GM12878 (cell line): ENCODE measurements around the gene AK4. TPM values are rescaled to one million over a fixed set of nuclear protein-coding genes. Genes with fewer than 3 reads are reported as not detected.

Experiments used
- CHD2 ChIP-seq: IDR thresholded peaks from 2 replicates; pipeline ENCODE4 v1.6.1; 2011; ENCODE audit warnings: low read depth, low read length, improper control_type of control experiment, borderline replicate concordance
- CHD4 ChIP-seq: fragments of 200-600 bp; sonication (generic); IDR thresholded peaks from 2 replicates; pipeline ENCODE4 v1.6.1; 2016; ENCODE audit warnings: mild to moderate bottlenecking
- CREM ChIP-seq: IDR thresholded peaks from 2 replicates; pipeline ENCODE4 v1.6.1; 2014; ENCODE audit warnings: antibody characterized with exemption, low read depth
- EGR1 ChIP-seq, 2 experiments: IDR thresholded peaks; 1 replicate in 1 of 2; 2 replicates in 1 of 2; pipeline ENCODE4 v1.6.1; 2011 to 2012; ENCODE audit warnings: low read depth in 2 of 2, low read length in 2 of 2, borderline replicate concordance in 1 of 2, mild to moderate bottlenecking in 1 of 2, moderate library complexity in 1 of 2
- IKZF1 ChIP-seq: fragments of 450-650 bp; conservative IDR thresholded peaks from 2 replicates; pipeline ENCODE4 v1.6.1; 2017; ENCODE audit warnings: antibody characterized with exemption, mild to moderate bottlenecking
- KLF5 ChIP-seq: fragments of 450-650 bp; IDR thresholded peaks from 2 replicates; pipeline ENCODE4 v1.6.1; 2014; ENCODE audit warnings: mild to moderate bottlenecking; ENCODE audit not compliant: partially characterized antibody
- MLLT1 ChIP-seq: fragments of 450-650 bp; IDR thresholded peaks from 2 replicates; pipeline ENCODE4 v1.6.1; 2016; ENCODE audit warnings: mild to moderate bottlenecking
- MTA3 ChIP-seq: IDR thresholded peaks from 2 replicates; pipeline ENCODE4 v1.6.1; 2012; ENCODE audit warnings: low read length, inconsistent platforms, borderline replicate concordance
- NR2C2 ChIP-seq: IDR thresholded peaks from 2 replicates; pipeline ENCODE4 v1.6.1; 2011; ENCODE audit warnings: borderline replicate concordance, low read depth; ENCODE audit not compliant: control insufficient read depth, insufficient read length
- POLR2A ChIP-seq: IDR thresholded peaks from 2 replicates; pipeline ENCODE4 v1.6.1; 2011; ENCODE audit warnings: low read depth, mild to moderate bottlenecking, low read length
- PRDM15 ChIP-seq: fragments of 450-650 bp; formaldehyde crosslinking; IDR thresholded peaks from 2 replicates; pipeline ENCODE4 v1.4.0; 2020; ENCODE audit warnings: mild to moderate bottlenecking, moderate library complexity
- RB1 ChIP-seq: fragments of 450-650 bp; formaldehyde crosslinking; IDR thresholded peaks from 2 replicates; pipeline ENCODE4 v1.6.1; 2017; ENCODE audit warnings: mild to moderate bottlenecking, borderline replicate concordance
- RFX5 ChIP-seq: IDR thresholded peaks from 2 replicates; pipeline ENCODE4 v1.6.1; 2011; ENCODE audit warnings: low read depth, low read length, improper control_type of control experiment
- SMAD5 ChIP-seq: IDR thresholded peaks from 2 replicates; pipeline ENCODE4 v1.6.1; 2016; ENCODE audit warnings: antibody characterized with exemption, low read depth
- SMC3 ChIP-seq: IDR thresholded peaks from 2 replicates; pipeline ENCODE4 v1.6.1; 2011; ENCODE audit warnings: low read length, improper control_type of control experiment, borderline replicate concordance
- SRF ChIP-seq, 2 experiments: IDR thresholded peaks; 2 replicates each; pipeline ENCODE4 v1.6.1; 2011; ENCODE audit warnings: low read depth in 2 of 2, low read length in 2 of 2, mild to moderate bottlenecking in 1 of 2, moderate library complexity in 1 of 2
- USF1 ChIP-seq: IDR thresholded peaks from 2 replicates; pipeline ENCODE4 v1.6.1; 2011; ENCODE audit warnings: borderline replicate concordance, low read depth, mild to moderate bottlenecking, moderate library complexity, mixed read lengths, low read length; ENCODE audit not compliant: insufficient read depth; ENCODE audit errors: extremely low read length
- polyA plus RNA-seq, 11 experiments: library from polyadenylated mRNA; depleted of rRNA in 4 of 11; unstranded in 6 of 11; stranded (reverse) in 5 of 11; fragments of >200 nt; fragmentation: Nextera tagmentation in 4 of 11; fragmentation: Illumina TruSeq in 1 of 11; extraction: Ambion mirVana in 4 of 11; extraction: Trizol in 1 of 11; gene quantifications; 1 replicate in 1 of 11; 2 replicates in 10 of 11; pipeline versions ENCODE4 v1.2.1 to v1.2.3, GENCODE V29; 2011 to 2016; ENCODE audit warnings: inconsistent platforms in 2 of 11, missing spikeins in 2 of 11, low read depth in 1 of 11
- total RNA-seq, 4 experiments: library from RNA; depleted of rRNA in 3 of 4; stranded (reverse); fragments of >200 nt in 3 of 4; fragmentation: Illumina TruSeq in 1 of 4; extraction: Trizol in 1 of 4; gene quantifications; 2 replicates each; pipeline versions ENCODE4 v1.2.1 to v1.2.3, GENCODE V29; 2013 to 2021
- TF ChIP-seq, protein P1 (sequence below): fragments of 450-650 bp; IDR thresholded peaks from 2 replicates; pipeline ENCODE4 v1.6.1; 2017; ENCODE audit warnings: mild to moderate bottlenecking

Gene AK4
- total and polyA plus RNA-seq, 10 of the 15 experiments (the other 5 are each of a cell fraction or from before 2014, with no cell fraction given) = 23.9 to 161 (median 49.0) TPM

DNA sequence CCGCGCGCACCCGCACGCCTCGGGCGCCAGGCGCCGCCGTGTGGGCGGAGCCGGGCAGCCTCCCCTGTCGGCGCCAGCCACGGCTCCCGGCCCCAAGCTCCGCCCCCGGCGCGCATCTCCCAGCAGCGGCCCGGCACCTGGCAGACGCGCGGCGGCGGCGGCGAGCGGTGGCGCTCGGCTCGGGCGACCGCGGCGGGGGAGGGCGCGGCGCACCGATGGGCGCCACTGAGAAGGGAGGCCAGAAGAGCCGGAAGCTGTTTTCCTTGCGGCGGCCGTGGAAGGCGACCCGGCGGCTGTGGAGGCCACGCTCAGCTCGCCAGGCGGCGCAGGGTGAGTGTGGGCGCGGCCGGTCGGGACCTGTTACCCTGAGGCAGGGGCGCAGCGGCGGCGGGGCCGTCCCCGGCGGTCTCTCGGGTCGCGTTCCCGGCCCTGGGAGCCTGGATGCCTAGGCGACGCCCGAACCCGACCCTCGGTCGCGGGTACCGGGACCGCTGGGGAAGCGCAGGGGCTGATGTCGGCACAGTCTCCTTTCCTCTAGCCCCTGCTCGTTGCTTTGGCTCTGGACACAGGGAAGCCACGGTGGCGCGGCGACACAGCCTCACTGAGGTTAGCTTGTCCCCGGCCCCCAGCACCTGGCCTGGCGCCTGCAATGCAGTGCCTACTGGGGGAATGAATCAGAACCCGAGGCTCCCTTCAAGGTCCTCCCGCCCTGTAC, 106.5 kb downstream of the AK4 start (continued):
- TF ChIP-seq USF1 (no peak), CHD4 (no peak), MLLT1 (no peak), IKZF1 (peak; percentile 65), SRF (IDR thresholded peaks at IDR 0.05; ENCODE audit: low read depth in 2 of 2, low read length in 2 of 2) (no peak), CREM (no peak), CHD2 (no peak), RB1 (0 out of 2 replicates have a peak, but pooled peaks have one; percentile 56), NR2C2 (no peak), PRDM15 (CRISPR knock-in tag) (no peak), POLR2A (peak; percentile 74), MTA3 (no peak), SMAD5 (no peak), SMC3 (no peak), KLF5 (peak; percentile 29), RFX5 (no peak), EGR1 (IDR thresholded peaks at IDR 0.05; ENCODE audit: borderline replicate concordance in 1 of 2, low read depth in 2 of 2, low read length in 2 of 2) (peak in 1 of 2 experiments; percentile 55; a peak in 1 of 3 replicates)
- TF ChIP-seq, protein P1, sequence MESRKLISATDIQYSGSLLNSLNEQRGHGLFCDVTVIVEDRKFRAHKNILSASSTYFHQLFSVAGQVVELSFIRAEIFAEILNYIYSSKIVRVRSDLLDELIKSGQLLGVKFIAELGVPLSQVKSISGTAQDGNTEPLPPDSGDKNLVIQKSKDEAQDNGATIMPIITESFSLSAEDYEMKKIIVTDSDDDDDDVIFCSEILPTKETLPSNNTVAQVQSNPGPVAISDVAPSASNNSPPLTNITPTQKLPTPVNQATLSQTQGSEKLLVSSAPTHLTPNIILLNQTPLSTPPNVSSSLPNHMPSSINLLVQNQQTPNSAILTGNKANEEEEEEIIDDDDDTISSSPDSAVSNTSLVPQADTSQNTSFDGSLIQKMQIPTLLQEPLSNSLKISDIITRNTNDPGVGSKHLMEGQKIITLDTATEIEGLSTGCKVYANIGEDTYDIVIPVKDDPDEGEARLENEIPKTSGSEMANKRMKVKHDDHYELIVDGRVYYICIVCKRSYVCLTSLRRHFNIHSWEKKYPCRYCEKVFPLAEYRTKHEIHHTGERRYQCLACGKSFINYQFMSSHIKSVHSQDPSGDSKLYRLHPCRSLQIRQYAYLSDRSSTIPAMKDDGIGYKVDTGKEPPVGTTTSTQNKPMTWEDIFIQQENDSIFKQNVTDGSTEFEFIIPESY = no peak
